HCT116 (cell line): ENCODE results near the gene SLC44A2.

Experiments
- ATF3 ChIP-seq: IDR thresholded peaks from 2 replicates; pipeline ENCODE4 v1.6.1; 2012
- EZH2 ChIP-seq: fragments of 200-600 bp; sonication (generic); IDR thresholded peaks from 2 replicates; pipeline ENCODE4 v1.6.1; 2017; ENCODE audit warnings: antibody characterized with exemption, mixed run types
- JUND ChIP-seq: IDR thresholded peaks from 2 replicates; pipeline ENCODE4 v1.6.1; 2012
- POLR2A ChIP-seq: IDR thresholded peaks from 2 replicates; pipeline ENCODE4 v1.7.0; 2011; ENCODE audit warnings: borderline replicate concordance; ENCODE audit not compliant: insufficient read depth, insufficient read length; ENCODE audit errors: extremely low read depth
- POLR2AphosphoS5 ChIP-seq: IDR thresholded peaks from 2 replicates; pipeline ENCODE4 v1.6.1; 2011; ENCODE audit warnings: mild to moderate bottlenecking, low read depth, low read length, moderate library complexity
- TCF7L2 ChIP-seq: IDR thresholded peaks from 2 replicates; pipeline ENCODE4 v1.7.0; 2011; ENCODE audit warnings: borderline replicate concordance, inconsistent platforms; ENCODE audit not compliant: insufficient read depth, insufficient read length; ENCODE audit errors: extremely low read depth
- YY1 ChIP-seq: IDR thresholded peaks from 2 replicates; pipeline ENCODE4 v1.6.1; 2011; ENCODE audit warnings: low read length, low read depth, moderate library complexity, mild to moderate bottlenecking; ENCODE audit not compliant: insufficient replicate concordance; ENCODE audit errors: extremely low read depth
- ZBTB33 ChIP-seq: IDR thresholded peaks from 2 replicates; pipeline ENCODE4 v1.6.1; 2011; ENCODE audit warnings: mild to moderate bottlenecking, low read length, moderate library complexity; ENCODE audit not compliant: insufficient replicate concordance; ENCODE audit errors: extremely low read depth
- ZFX ChIP-seq: fragments of 450-650 bp; IDR thresholded peaks from 2 replicates; pipeline ENCODE4 v1.6.1; 2017
- TF ChIP-seq, protein P1 (sequence below), 3 experiments: fragments of 200-600 bp in 1 of 3; sonication (generic) in 1 of 3; IDR thresholded peaks in 2 of 3; conservative IDR thresholded peaks in 1 of 3; 2 replicates each; pipeline ENCODE4 v1.5.1; 2012 to 2017; ENCODE audit warnings: low read depth in 2 of 3, low read length in 2 of 3, antibody characterized with exemption in 1 of 3, borderline replicate concordance in 1 of 3, control low read depth in 1 of 3, mild to moderate bottlenecking in 1 of 3, mixed read lengths in 1 of 3, mixed run types in 1 of 3, moderate library complexity in 1 of 3; ENCODE audit not compliant: insufficient read depth in 1 of 3
- TF ChIP-seq, protein P2 (sequence below): IDR thresholded peaks from 2 replicates; pipeline ENCODE4 v1.6.1; 2012

DNA sequence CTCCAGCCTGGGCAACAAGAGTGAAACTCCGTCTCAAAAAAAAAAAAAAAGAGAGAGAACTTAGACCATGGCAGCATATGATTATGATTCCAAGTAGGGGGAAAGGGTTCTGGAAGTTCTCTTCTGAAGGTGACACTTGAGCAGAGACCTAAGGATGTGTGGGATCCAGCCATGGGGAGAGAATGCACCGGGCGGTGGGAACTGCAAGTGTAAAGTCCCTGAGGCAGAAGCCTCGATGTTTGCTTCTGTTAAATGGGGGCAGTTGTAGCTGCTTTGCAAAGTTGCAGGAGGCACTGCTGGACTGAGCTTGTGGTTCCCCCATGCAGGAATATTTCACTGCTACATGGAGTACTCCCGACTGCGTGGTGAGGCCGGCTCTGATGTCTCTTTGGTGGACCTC, 9.1 kb downstream of the SLC44A2 start:
- TF ChIP-seq, protein P1, sequence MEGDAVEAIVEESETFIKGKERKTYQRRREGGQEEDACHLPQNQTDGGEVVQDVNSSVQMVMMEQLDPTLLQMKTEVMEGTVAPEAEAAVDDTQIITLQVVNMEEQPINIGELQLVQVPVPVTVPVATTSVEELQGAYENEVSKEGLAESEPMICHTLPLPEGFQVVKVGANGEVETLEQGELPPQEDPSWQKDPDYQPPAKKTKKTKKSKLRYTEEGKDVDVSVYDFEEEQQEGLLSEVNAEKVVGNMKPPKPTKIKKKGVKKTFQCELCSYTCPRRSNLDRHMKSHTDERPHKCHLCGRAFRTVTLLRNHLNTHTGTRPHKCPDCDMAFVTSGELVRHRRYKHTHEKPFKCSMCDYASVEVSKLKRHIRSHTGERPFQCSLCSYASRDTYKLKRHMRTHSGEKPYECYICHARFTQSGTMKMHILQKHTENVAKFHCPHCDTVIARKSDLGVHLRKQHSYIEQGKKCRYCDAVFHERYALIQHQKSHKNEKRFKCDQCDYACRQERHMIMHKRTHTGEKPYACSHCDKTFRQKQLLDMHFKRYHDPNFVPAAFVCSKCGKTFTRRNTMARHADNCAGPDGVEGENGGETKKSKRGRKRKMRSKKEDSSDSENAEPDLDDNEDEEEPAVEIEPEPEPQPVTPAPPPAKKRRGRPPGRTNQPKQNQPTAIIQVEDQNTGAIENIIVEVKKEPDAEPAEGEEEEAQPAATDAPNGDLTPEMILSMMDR (IDR thresholded peaks at IDR 0.05 in 2 of 3, conservative IDR thresholded peaks at IDR 0.05 in 1 of 3; ENCODE audit: borderline replicate concordance in 1 of 3, insufficient read depth in 1 of 3, low read depth in 2 of 3, low read length in 2 of 3), result no peak
- TF ChIP-seq POLR2A, result no peak
- no peak for TF ChIP-seq ATF3
- TF ChIP-seq, protein P2, sequence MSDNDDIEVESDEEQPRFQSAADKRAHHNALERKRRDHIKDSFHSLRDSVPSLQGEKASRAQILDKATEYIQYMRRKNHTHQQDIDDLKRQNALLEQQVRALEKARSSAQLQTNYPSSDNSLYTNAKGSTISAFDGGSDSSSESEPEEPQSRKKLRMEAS, result no peak
- no peak for TF ChIP-seq POLR2AphosphoS5
- no peak for TF ChIP-seq ZFX
- no peak for TF ChIP-seq YY1
- no peak for TF ChIP-seq TCF7L2
- no peak for TF ChIP-seq JUND
- TF ChIP-seq ZBTB33, result no peak
- TF ChIP-seq EZH2, result no peak
